HepG2 (cell line): Measurements from ENCODE around the gene MED1. TPM values are rescaled to one million over a fixed set of nuclear protein-coding genes. Genes with fewer than 3 reads are reported as not detected.

Source experiments
- ATAC-seq: fragments of 200-7000 bp; cut with Tn5 transposase; 3 replicates; pipeline ENCODE4 v1.9.1; 2020; ENCODE audit warnings: mild to moderate bottlenecking, moderate library complexity
- BruUV-seq: library from RNA; stranded (reverse); fragments of 400-500 nt; replicated peaks from 2 replicates; lab custom pipeline; 2021; lab: Mats Ljungman, UMichigan
- CTCF ChIA-PET: fragments of 300-600 bp; formaldehyde crosslinking; extraction: SDS; loops from one replicate; lab custom pipeline; 2021; ENCODE audit warnings: low total read pairs, inconsistent platforms, low intra/inter-chr PET ratio; lab: Yijun Ruan, JAX
- POLR2A ChIA-PET: fragments of 350-600 bp; sonication (Branson Sonifier 250); formaldehyde crosslinking; loops from one replicate; lab custom pipeline; 2020; ENCODE audit warnings: antibody characterized with exemption, inconsistent platforms; lab: Yijun Ruan, JAX
- DNase-seq: peaks from one replicate; pipeline ENCODE4 v3.0.0-alpha.2; 2015; ENCODE audit warnings: low spot score
- FAIRE-seq: peaks from 3 replicates; lab custom pipeline; 2011; peaks lifted over from hg19 to GRCh38; lab: Jason Lieb, UNC
- H2AFZ ChIP-seq: one replicate; pipeline ENCODE4 v1.6.1; 2011; ENCODE audit warnings: low read length, inconsistent platforms
- H3K27ac ChIP-seq: fragments of 300-600 bp; 3 replicates; pipeline ENCODE4 v1.8.0; 2011; ENCODE audit warnings: mixed run types, mild to moderate bottlenecking, mixed read lengths, low read length, inconsistent platforms; ENCODE audit not compliant: insufficient read depth; ENCODE audit errors: extremely low read length
- H3K27me3 ChIP-seq, 2 experiments: fragments of 200-600 bp in 1 of 2; 2 replicates in 1 of 2; 3 replicates in 1 of 2; pipeline versions ENCODE4 v1.6.0 to v1.8.0; 2011; ENCODE audit warnings: low read length in 2 of 2, mild to moderate bottlenecking in 2 of 2, moderate library complexity in 2 of 2, inconsistent platforms in 1 of 2; ENCODE audit not compliant: insufficient read depth in 2 of 2, control insufficient read depth in 1 of 2
- H3K36me3 ChIP-seq, 2 experiments: fragments of 200-600 bp in 1 of 2; replicated peaks in 1 of 2; 2 replicates in 1 of 2; 3 replicates in 1 of 2; pipeline versions ENCODE4 v1.5.1 to v1.8.0; 2011; ENCODE audit warnings: low read length in 2 of 2, inconsistent platforms in 1 of 2; ENCODE audit not compliant: insufficient read depth in 2 of 2, control insufficient read depth in 1 of 2
- H3K4me1 ChIP-seq: 2 replicates; pipeline ENCODE4 v1.5.1; 2012; ENCODE audit warnings: low read length, inconsistent platforms; ENCODE audit not compliant: insufficient read depth
- H3K4me2 ChIP-seq: 2 replicates; pipeline ENCODE4 v1.6.0; 2011; ENCODE audit warnings: low read depth, low read length, inconsistent platforms
- H3K4me3 ChIP-seq, 3 experiments: fragments of 200-600 bp in 1 of 3; sonication (generic), shearing (Covaris generic) in 1 of 3; replicated peaks in 1 of 3; 2 replicates each; pipeline ENCODE4 v1.5.1; 2011 to 2016; ENCODE audit warnings: low read length in 3 of 3, inconsistent platforms in 2 of 3, low read depth in 2 of 3, mild to moderate bottlenecking in 2 of 3, control low read depth in 1 of 3, mixed read lengths in 1 of 3; ENCODE audit not compliant: insufficient read depth in 1 of 3
- H3K79me2 ChIP-seq: one replicate; pipeline ENCODE4 v1.6.1; 2011; ENCODE audit warnings: low read length, inconsistent platforms; ENCODE audit not compliant: insufficient read depth
- H3K9ac ChIP-seq: 2 replicates; pipeline ENCODE4 v1.6.0; 2011; ENCODE audit warnings: mild to moderate bottlenecking, low read depth, low read length, inconsistent platforms; ENCODE audit not compliant: insufficient read depth
- H3K9me3 ChIP-seq: 2 replicates; pipeline ENCODE4 v1.5.1; 2012; ENCODE audit warnings: mild to moderate bottlenecking, low read length
- H4K20me1 ChIP-seq: 2 replicates; pipeline ENCODE4 v1.6.0; 2011; ENCODE audit warnings: inconsistent platforms, mild to moderate bottlenecking, low read length, moderate library complexity; ENCODE audit not compliant: insufficient read depth
- ZFP36 ChIP-seq: fragments of 150-350 bp; IDR thresholded peaks from 2 replicates; pipeline ENCODE4 v1.6.1; 2018; ENCODE audit warnings: borderline replicate concordance, low read length, low read depth; ENCODE audit not compliant: partially characterized antibody
- ZNF460 ChIP-seq: sonication (generic); formaldehyde crosslinking; IDR thresholded peaks from 2 replicates; pipeline ENCODE4 v1.5.1; 2020; ENCODE audit warnings: missing genetic modification reagents, mild to moderate bottlenecking, borderline replicate concordance
- WGBS: methylation state at CpG from one replicate; pipeline ENCODE4 v1.1.6; 2017; ENCODE audit warnings: low lambda C conversion rate; 5-methylcytosine and 5-hydroxymethylcytosine counted together
- in situ Hi-C: cut with HindIII; loops from 2 replicates; pipeline ENCODE4 v1.10.0; 2017; ENCODE audit warnings: low pct_unique_long_range_greater_than_20kb; ENCODE audit not compliant: extremely low pct_ligation_motif_present
- intact Hi-C: fragments of 100-400 bp; cut with micrococcal nuclease; formaldehyde crosslinking; loops from one replicate; pipeline ENCODE4 v1.10.0; 2022; ENCODE audit not compliant: unreplicated experiment
- polyA plus RNA-seq, 8 experiments: library from polyadenylated mRNA; depleted of rRNA in 3 of 8; stranded (reverse) in 7 of 8; unstranded in 1 of 8; fragments of >200 nt; fragmentation: Illumina TruSeq in 4 of 8; extraction: Trizol in 4 of 8; gene quantifications; 2 replicates each; pipeline versions ENCODE4 v1.2.1 to v1.2.3, GENCODE V29; 2011 to 2016; ENCODE audit warnings: low read depth in 4 of 8, missing spikeins in 1 of 8, mixed read lengths in 1 of 8; ENCODE audit not compliant: insufficient read depth in 1 of 8
- total RNA-seq, 5 experiments: library from RNA; depleted of rRNA; stranded (reverse); fragments of >200 nt; fragmentation: Illumina TruSeq; extraction: Trizol; gene quantifications; 2 replicates each; pipeline ENCODE4 v1.2.3, GENCODE V29; 2016; ENCODE audit warnings: low read depth in 1 of 5
- TF ChIP-seq, protein P1 (sequence below): sonication (generic); formaldehyde crosslinking; IDR thresholded peaks from 2 replicates; pipeline ENCODE4 v1.4.0; 2020; ENCODE audit warnings: missing genetic modification reagents, borderline replicate concordance
- TF ChIP-seq, protein P2 (sequence below): sonication (generic); formaldehyde crosslinking; conservative IDR thresholded peaks from 2 replicates; pipeline ENCODE4 v1.5.0; 2020; ENCODE audit warnings: missing genetic modification reagents

MED1 gene
- total and polyA plus RNA-seq, 2 of the 13 experiments (the other 11 are each of a cell fraction or from before 2014, with no cell fraction given): 37.5 to 40.1 TPM

DNA sequence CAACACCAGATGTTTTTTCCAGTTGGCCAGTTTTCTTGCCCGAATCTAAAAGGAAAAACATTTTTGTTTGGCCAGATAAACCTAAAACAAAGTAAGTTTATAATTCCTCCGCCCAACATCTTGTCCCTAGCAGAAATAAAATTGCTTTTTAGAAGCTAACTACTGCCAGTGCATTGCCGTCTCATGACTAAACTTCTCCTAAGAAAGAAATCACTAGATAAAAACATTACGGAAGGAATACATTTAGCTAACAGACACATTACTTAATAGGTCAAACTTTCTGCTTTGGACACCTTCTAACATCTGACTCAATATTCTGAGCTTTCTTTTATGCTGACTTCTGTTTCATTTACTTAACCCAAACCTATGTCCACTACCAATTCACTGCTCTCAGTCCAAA lies 85.8 kb downstream of the MED1 start (continued):
- TF ChIP-seq, protein P1, sequence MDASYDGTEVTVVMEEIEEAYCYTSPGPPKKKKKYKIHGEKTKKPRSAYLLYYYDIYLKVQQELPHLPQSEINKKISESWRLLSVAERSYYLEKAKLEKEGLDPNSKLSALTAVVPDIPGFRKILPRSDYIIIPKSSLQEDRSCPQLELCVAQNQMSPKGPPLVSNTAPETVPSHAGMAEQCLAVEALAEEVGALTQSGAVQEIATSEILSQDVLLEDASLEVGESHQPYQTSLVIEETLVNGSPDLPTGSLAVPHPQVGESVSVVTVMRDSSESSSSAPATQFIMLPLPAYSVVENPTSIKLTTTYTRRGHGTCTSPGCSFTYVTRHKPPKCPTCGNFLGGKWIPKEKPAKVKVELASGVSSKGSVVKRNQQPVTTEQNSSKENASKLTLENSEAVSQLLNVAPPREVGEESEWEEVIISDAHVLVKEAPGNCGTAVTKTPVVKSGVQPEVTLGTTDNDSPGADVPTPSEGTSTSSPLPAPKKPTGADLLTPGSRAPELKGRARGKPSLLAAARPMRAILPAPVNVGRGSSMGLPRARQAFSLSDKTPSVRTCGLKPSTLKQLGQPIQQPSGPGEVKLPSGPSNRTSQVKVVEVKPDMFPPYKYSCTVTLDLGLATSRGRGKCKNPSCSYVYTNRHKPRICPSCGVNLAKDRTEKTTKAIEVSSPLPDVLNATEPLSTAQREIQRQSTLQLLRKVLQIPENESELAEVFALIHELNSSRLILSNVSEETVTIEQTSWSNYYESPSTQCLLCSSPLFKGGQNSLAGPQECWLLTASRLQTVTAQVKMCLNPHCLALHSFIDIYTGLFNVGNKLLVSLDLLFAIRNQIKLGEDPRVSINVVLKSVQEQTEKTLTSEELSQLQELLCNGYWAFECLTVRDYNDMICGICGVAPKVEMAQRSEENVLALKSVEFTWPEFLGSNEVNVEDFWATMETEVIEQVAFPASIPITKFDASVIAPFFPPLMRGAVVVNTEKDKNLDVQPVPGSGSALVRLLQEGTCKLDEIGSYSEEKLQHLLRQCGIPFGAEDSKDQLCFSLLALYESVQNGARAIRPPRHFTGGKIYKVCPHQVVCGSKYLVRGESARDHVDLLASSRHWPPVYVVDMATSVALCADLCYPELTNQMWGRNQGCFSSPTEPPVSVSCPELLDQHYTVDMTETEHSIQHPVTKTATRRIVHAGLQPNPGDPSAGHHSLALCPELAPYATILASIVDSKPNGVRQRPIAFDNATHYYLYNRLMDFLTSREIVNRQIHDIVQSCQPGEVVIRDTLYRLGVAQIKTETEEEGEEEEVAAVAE (CRISPR knock-in tag): no peak

DNA sequence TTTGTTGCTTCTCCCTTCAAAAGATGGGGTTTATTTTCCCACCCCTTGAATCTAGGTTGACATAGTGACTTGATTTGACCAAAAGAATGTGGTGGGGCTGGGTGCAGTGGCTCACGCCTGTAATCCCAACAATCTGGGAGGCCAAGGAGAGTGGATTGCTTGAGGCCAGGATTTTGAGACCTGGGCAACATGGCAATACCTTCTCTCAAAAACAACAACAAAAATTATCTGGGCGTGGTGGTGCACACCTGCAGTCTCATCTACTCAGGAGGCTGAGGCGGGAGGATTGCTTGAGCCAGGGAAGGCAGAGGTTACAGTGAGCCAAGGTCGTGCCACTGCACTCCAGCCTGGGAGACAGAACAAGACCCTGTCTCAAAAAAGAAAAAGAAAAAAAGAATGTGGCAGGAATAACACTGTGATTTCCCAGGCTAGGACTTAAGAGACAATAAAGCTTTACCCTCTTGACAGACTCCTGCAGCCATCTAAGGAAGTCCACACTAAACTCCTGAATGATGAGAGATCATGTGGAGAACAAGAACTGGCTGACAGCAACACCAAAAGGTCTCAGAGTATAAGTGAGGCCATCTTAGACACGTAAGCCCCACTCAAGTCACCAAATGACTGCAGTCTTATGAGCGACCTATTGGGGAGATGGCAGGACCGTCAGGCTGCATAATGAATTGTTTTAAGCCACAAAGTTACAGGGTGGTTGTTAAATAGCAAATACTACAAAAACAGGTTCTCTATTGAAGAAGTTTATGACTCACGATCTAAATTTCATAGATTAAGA lies 86.6 kb downstream of the MED1 start:
- POLR2A ChIA-PET: no interaction called here
- no peak overlapping the region for H3K4me3 ChIP-seq
- TF ChIP-seq, protein P2, sequence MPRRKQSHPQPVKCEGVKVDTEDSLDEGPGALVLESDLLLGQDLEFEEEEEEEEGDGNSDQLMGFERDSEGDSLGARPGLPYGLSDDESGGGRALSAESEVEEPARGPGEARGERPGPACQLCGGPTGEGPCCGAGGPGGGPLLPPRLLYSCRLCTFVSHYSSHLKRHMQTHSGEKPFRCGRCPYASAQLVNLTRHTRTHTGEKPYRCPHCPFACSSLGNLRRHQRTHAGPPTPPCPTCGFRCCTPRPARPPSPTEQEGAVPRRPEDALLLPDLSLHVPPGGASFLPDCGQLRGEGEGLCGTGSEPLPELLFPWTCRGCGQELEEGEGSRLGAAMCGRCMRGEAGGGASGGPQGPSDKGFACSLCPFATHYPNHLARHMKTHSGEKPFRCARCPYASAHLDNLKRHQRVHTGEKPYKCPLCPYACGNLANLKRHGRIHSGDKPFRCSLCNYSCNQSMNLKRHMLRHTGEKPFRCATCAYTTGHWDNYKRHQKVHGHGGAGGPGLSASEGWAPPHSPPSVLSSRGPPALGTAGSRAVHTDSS: no peak
- TF ChIP-seq ZNF460 (peak; percentile 42; the same call in 1 of the 2 replicates), ZFP36 (no peak)
- TF ChIP-seq, all 625 proteins: peak for 1
- in situ Hi-C loops: no loop called here
- no peak for DNase-seq
- no TSS peak for BruUV-seq
- peaks cover 8% of the 10 kb centered on the region; the same call in 1 of the 2 replicates for H4K20me1 ChIP-seq
- no peak for FAIRE-seq
- peaks cover under 1% of the 10 kb centered on the region; the same call in 1 of the 2 replicates for H3K4me1 ChIP-seq
- H2AFZ ChIP-seq: no peak overlapping the region
- H3K9me3 ChIP-seq: no peaks in the 10 kb centered on the region
- H3K27ac ChIP-seq: no peak overlapping the region
- intact Hi-C loops: loop anchor here (5.0 kb wide), 1 partner anchor 67 kb away; no protein-coding TSS in a partner anchor
- peaks cover 3% of the 10 kb centered on the region for H3K79me2 ChIP-seq
- no peaks in the 10 kb centered on the region for H3K27me3 ChIP-seq
- ATAC-seq: no peak
- CTCF ChIA-PET: no interaction called here
- WGBS: 90% methylated on average over 8 of the region's 8 CpGs
- no peaks in the 10 kb centered on the region for H3K36me3 ChIP-seq
- no peak overlapping the region for H3K4me2 ChIP-seq
- H3K9ac ChIP-seq: no peak overlapping the region
